KOPT-K1 (cell line): ENCODE measurements around the gene CSPG4.
"Not testable (repeated sequence)": the region's sequence is repeated elsewhere in the genome, so short reads cannot be mapped to it uniquely, and the experiment has no call there.

ENCODE experiments used
- H3K27ac ChIP-seq: fragments of 200-600 bp; sonication (generic); 2 replicates; pipeline ENCODE4 v1.5.1; 2016; ENCODE audit warnings: antibody characterized with exemption, mild to moderate bottlenecking, low read depth, low read length; ENCODE audit not compliant: poor library complexity, severe bottlenecking
- H3K36me3 ChIP-seq: fragments of 200-600 bp; sonication (generic); 2 replicates; pipeline ENCODE4 v1.5.1; 2017; ENCODE audit warnings: antibody characterized with exemption, mild to moderate bottlenecking, low read length, moderate library complexity; ENCODE audit not compliant: insufficient read depth
- H3K9me3 ChIP-seq: fragments of 200-600 bp; sonication (generic); 2 replicates; pipeline ENCODE4 v1.5.1; 2017; ENCODE audit warnings: antibody characterized with exemption, low read length, mild to moderate bottlenecking; ENCODE audit not compliant: insufficient read depth, poor library complexity, severe bottlenecking

The CSPG4 gene

DNA sequence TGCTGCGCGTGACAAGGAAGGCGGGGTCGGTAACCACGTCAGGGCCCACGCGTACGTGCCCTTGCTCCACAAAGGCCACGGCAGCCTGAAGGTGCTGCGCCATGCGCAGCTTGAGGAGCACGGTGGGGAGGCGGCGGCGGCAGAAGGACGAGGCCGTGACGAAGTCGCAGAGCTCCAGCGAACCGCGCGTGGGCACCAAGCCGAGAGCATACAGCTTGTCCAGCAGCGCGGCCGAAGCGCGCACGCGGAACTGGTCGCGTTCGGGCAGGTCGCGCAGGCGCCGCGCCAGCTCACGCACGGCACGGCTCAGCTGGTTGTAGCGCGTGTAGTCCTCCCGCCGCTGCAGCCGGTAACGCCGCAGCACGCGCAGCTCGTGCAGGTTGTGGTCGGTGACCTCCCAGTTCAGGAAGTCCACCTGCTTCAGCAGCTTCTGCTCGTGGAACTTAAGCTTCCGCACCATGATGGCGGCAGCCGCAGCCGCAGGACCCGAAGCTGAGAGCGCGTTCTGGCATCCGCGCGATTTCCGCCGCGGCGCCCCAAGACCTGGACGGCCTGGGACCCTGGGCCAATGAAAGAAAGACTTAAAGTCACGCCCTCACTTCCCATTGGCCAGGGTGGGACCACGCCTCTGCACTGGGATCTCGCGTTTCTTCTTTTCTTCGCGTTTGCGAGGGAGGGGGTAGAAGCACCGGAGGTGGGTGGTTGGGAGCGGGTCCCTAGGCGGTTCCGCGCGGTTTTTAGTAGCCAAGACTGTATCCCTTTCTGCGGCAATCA, 72.8 kb downstream of the CSPG4 start, which contains the start of gene IMP3:
IMP3 (minus strand) TSS at position 516 of the 774 bp plus-strand sequence; CDS start at position 460, 56 bp downstream.
- Histone ChIP-seq H3K27ac (peak within 1 kb of the TSS; percentile 91), H3K36me3 (peaks cover 20% of the 10 kb centered on the region), H3K9me3 (no peaks in the 10 kb centered on the region)

GRCh38 chr15:75639191-75639708, 73.4 kb downstream of the CSPG4 start:
- no peaks in the 10 kb centered on the region for H3K9me3 ChIP-seq
- H3K36me3 ChIP-seq, result peaks cover 20% of the 10 kb centered on the region
- H3K27ac ChIP-seq, result peak overlapping the region; percentile 91

- no peaks in the 10 kb centered on the region for H3K9me3 ChIP-seq
- H3K36me3 ChIP-seq, result peaks cover 20% of the 10 kb centered on the region
- H3K27ac ChIP-seq, result no peak overlapping the region
Observed at GRCh38 chr15:75637245-75638009, 75.2 kb downstream of the CSPG4 start.

DNA sequence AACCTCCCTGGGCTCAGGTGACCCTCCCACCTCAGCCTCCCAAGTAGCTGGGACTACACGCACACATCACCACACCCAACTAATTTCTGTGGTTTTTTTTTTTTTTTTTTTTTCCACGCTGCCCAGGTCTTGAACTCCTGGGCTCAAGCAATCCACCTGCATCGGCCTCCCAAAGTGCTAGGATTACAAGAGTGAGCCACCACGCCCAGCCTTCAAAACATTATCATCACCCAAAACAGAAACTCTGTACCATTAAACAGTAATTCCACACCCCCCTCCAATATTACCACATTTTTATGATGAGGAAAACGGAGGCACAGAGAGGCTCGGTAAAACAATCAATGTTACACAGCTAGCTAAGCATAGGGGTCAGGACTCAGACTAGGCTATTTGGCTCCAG, 76.6 kb downstream of the CSPG4 start:
- Histone ChIP-seq H3K36me3 (peaks cover 20% of the 10 kb centered on the region), H3K9me3 (no peaks in the 10 kb centered on the region), H3K27ac (no peak overlapping the region)

DNA sequence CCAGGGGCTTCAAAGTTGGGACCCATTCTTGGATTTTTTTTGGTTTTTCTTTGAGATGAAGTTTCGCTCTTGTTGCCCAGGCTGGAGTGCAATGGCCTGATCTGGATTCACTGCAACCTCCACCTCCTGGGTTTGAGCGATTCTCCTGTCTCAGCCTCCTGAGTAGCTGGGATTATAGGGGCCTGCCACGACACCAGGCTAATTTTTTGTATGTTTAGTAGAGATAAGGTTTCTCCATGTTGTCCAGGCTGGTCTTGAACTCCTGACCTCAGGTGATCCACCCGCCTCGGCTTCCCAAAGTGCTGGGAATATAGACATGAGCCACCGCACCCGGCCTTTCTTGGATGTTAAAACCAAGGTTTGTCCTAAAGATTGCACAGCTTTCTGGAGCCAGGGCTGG, 78.7 kb downstream of the CSPG4 start:
- H3K9me3 ChIP-seq, H3K27ac ChIP-seq: not testable (repeated sequence)
- peaks cover 20% of the 10 kb centered on the region for H3K36me3 ChIP-seq

GRCh38 chr15:75631935-75632334, 80.7 kb downstream of the CSPG4 start:
- Histone ChIP-seq H3K9me3 (no peaks in the 10 kb centered on the region), H3K27ac (no peak overlapping the region), H3K36me3 (peaks cover 2% of the 10 kb centered on the region)

DNA sequence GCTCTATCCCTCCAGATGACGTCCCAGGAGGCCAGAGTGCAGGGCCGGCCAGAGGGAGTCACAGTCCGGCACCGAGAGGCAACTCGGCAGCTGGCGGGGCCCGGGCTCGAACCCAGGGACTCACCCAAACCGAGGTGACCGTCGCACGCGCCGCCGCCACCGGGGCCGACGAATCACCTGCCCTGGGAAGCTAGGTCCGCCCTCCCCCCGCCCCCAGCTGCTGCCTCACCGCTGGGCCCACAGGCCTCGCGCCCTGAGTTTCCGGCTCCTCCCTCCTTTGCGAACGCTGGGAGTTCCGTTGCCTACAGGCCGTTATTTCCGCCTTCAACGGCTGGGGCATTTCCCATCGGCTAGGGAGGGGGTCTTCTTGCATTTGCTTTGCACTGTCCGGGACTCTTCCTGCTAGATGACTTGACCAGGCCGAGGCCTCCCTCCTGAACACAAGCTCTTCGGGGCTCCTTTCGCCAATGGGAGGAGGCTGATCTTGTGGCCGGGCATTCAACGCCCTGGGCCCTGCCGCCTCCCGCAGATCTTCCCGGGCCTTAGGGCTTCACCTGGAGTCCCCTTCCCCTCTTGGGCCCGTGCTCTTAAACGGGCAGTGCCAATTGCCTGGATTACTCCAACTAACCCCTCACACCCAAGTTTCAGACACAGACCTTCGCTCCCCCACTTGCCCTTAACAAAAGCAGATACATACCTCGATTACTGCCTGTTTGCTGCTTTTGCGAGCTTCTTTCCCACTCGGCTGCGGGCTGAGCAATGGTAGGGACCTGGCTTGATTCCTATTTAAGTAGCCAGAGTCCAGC, 86.9 kb downstream of the CSPG4 start, which contains the start of gene SNUPN:
SNUPN (minus strand) TSS at position 184 of the 806 bp plus-strand sequence. CDS start 4,674 bp downstream, outside the sequence.
- H3K27ac ChIP-seq, result peak within 1 kb of the TSS; percentile 100
- no peaks in the 10 kb centered on the region for H3K9me3 ChIP-seq
- H3K36me3 ChIP-seq, result peaks cover 2% of the 10 kb centered on the region
